Tibial artery (tissue), 4 donors: Measurements from ENCODE around the gene DR1.
A peak's percentile ranks its signal among the peaks of the same experiment; 100 is the strongest.

ENCODE experiments used
- DNase-seq, 2 donors: peaks; one replicate each; pipeline ENCODE4 v3.0.0-alpha.2; 2019
- H3K27ac ChIP-seq, 2 donors: fragments of 200-600 bp; sonication (generic) in 1 of 2; 1 replicate in 1 of 2; 2 replicates in 1 of 2; pipeline ENCODE4 v1.5.1; 2018 to 2019; ENCODE audit warnings: mild to moderate bottlenecking in 1 of 2
- H3K27me3 ChIP-seq, 2 donors: fragments of 200-600 bp; sonication (generic) in 1 of 2; one replicate each; pipeline versions ENCODE4 v1.5.1 to v1.6.0; 2016 to 2019
- H3K36me3 ChIP-seq, 3 donors: fragments of 200-600 bp; sonication (generic) in 2 of 3; one replicate each; pipeline ENCODE4 v1.5.1; 2016 to 2019; ENCODE audit warnings: mild to moderate bottlenecking in 2 of 3
- H3K4me1 ChIP-seq, 4 donors: fragments of 200-600 bp; sonication (generic) in 2 of 4; 1 replicate in 3 of 4; 2 replicates in 1 of 4; pipeline ENCODE4 v1.5.1; 2016 to 2019
- H3K4me3 ChIP-seq, 2 donors: fragments of 200-600 bp; sonication (generic) in 1 of 2; 1 replicate in 1 of 2; 2 replicates in 1 of 2; pipeline ENCODE4 v1.5.1; 2018 to 2019; ENCODE audit warnings: mild to moderate bottlenecking in 2 of 2
- H3K9me3 ChIP-seq, 3 donors: fragments of 200-600 bp; sonication (generic) in 1 of 3; one replicate each; pipeline ENCODE4 v1.5.1; 2016 to 2019
- intact Hi-C: fragments of 100-400 bp; cut with DNase I; formaldehyde crosslinking; loops from one replicate; pipeline ENCODE4 v1.15.0; 2023; ENCODE audit warnings: low total_unique reads
- TF ChIP-seq, protein P1 (sequence below), 2 experiments: fragments of 200-600 bp in 1 of 2; fragments of 450-650 bp in 1 of 2; IDR thresholded peaks; one replicate each; pipeline ENCODE4 v1.5.1; 2017 to 2019; ENCODE audit warnings: antibody characterized with exemption in 2 of 2, mild to moderate bottlenecking in 1 of 2, moderate library complexity in 1 of 2

The DR1 gene

DNA sequence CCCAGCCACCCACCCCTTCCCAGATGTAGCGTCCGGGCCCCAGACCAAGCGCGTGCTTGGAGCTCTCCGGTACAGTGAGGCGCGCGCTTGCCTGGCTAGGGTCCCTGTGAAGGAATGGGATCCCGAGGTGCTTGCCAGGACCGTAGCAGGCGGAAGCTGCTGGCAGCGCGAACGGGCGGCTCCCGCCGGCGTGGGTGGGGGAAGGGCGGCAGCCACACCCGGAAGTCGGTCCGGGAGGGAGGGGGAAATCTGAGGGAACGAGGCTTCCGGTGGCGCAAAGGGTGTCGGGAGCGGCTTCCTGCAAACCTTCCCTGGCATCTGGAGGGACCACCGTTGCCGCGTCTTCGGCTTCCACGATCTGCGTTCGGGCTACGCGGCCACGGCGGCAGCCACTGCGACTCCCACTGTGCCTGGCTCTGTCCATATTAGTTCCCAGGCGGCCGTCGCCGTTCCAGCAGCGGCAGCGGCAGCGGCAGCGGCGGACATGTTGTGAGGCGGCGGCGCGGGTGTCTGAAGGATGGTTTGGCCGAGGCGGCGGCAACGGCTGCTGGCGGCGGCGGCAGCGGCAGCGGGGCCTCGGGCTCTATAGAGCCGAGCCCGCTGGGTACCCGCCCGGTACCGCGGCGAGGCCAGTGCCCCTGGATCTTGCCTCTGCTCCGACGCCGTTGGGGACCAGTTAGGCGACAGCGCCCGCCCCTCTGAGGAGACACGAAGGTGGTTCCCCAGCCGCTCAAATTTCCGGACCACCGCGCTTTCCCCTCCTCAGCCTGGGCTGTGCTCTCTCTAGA lies at the start of gene DR1:
Gene DR1 (plus strand): TSS at position 275 of the 788 bp plus-strand sequence. CDS start 739 bp downstream, outside the sequence.
- TF ChIP-seq, protein P1, sequence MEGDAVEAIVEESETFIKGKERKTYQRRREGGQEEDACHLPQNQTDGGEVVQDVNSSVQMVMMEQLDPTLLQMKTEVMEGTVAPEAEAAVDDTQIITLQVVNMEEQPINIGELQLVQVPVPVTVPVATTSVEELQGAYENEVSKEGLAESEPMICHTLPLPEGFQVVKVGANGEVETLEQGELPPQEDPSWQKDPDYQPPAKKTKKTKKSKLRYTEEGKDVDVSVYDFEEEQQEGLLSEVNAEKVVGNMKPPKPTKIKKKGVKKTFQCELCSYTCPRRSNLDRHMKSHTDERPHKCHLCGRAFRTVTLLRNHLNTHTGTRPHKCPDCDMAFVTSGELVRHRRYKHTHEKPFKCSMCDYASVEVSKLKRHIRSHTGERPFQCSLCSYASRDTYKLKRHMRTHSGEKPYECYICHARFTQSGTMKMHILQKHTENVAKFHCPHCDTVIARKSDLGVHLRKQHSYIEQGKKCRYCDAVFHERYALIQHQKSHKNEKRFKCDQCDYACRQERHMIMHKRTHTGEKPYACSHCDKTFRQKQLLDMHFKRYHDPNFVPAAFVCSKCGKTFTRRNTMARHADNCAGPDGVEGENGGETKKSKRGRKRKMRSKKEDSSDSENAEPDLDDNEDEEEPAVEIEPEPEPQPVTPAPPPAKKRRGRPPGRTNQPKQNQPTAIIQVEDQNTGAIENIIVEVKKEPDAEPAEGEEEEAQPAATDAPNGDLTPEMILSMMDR (IDR thresholded peaks at IDR 0.05): no peak
- Histone ChIP-seq H3K27me3 (no peaks in the 10 kb centered on the region), H3K27ac (peak within 1 kb of the TSS; percentile 91 to 97), H3K4me1 (peaks cover 0 to 31% (median 13%) of the 10 kb centered on the region in 4 donors), H3K36me3 (no peaks in the 10 kb centered on the region), H3K4me3 (peak within 1 kb of the TSS; percentile 81 to 98), H3K9me3 (no peaks in the 10 kb centered on the region)
- DNase-seq: peak; percentile 89 to 96
- intact Hi-C loops: no loop called here

DNA sequence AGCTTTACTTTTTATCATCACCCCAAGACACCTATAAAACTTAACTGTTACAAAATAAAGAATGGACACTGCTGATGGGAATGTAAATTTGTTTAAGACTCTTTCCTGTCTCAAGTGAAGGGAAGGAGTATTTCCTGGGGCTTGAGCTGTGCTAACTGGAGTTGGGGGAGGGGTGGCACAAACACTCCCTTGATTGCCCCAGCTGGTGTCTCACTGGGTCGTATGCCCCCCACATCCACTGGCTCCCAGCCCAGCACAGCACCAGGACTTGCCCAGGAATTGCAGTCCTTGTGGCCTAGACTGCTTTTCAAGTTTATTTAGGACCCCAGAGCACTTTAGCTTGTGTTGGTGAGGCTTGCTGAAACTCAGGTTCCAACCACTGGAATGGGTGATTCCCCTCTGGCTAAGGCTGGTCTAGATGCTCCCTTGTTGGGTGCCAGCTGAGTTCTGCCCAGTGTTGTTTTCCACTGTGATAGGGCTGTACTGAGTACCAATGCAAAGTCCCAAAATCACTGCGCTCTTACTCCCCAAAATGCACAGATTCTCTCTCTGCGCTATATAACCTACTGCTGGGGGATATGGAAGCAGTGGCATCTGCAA lies 49.1 kb upstream of the DR1 start:
- TF ChIP-seq, protein P1 (IDR thresholded peaks at IDR 0.05): no peak
- DNase-seq: no peak
- no peaks in the 10 kb centered on the region for H3K9me3 ChIP-seq
- peaks cover 0 to 6% (median 0%) of the 10 kb centered on the region in 3 donors for H3K36me3 ChIP-seq
- intact Hi-C loops: no loop called here
- H3K4me1 ChIP-seq: no peaks in the 10 kb centered on the region
- no peak overlapping the region for H3K4me3 ChIP-seq
- H3K27me3 ChIP-seq: no peaks in the 10 kb centered on the region
- H3K27ac ChIP-seq: no peak overlapping the region

DNA sequence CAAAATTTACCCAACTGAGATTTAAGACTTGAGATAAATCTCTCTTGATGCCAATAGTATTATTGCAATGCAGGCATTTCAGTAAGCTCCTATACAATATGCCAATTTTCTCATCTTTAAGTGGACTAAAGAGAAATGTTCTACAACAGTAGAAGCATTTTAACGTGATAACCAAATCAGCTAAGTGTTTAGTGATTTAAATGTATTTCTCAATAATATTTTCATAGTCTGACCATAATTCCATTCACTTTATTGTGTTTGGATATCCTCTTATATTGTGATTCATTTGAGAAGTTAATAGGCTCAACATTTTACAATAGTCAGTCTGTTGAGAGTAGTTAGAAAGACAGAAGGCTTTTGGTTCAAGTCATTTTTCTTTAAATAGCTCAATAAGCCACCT lies 44.6 kb upstream of the DR1 start:
- H3K27ac ChIP-seq: no peak overlapping the region
- TF ChIP-seq, protein P1 (IDR thresholded peaks at IDR 0.05): no peak
- H3K4me3 ChIP-seq: no peak overlapping the region
- no peaks in the 10 kb centered on the region for H3K4me1 ChIP-seq
- H3K36me3 ChIP-seq: peaks cover 0 to 6% (median 0%) of the 10 kb centered on the region in 3 donors
- no peak for DNase-seq
- no peaks in the 10 kb centered on the region for H3K27me3 ChIP-seq
- intact Hi-C loops: no loop called here
- no peaks in the 10 kb centered on the region for H3K9me3 ChIP-seq

DNA sequence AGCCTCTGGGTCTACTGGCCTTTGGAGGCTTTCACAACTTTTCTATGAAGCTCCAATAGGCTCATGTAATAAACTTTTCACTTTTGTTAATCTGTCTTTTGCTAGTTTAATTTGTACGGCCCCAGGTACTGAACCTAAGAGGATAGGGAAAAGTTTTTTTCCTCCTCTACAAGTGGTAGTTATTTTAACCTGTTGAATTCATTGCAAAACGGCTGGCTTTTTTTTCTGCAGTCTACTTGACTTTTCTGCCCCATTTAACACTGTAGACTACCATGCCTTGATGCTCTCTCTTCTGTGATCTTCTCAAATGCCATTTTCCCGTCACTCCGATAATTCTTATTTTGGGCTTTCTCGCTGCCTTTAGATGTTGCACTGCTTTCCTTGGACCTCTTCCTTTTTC lies 43.6 kb upstream of the DR1 start:
- no peaks in the 10 kb centered on the region for H3K9me3 ChIP-seq
- no peak overlapping the region for H3K4me3 ChIP-seq
- TF ChIP-seq, protein P1 (IDR thresholded peaks at IDR 0.05): no peak
- H3K27me3 ChIP-seq: no peaks in the 10 kb centered on the region
- DNase-seq: no peak
- no peak overlapping the region for H3K27ac ChIP-seq
- intact Hi-C loops: no loop called here
- H3K36me3 ChIP-seq: peaks cover 0 to 6% (median 0%) of the 10 kb centered on the region in 3 donors
- H3K4me1 ChIP-seq: no peaks in the 10 kb centered on the region

DNA sequence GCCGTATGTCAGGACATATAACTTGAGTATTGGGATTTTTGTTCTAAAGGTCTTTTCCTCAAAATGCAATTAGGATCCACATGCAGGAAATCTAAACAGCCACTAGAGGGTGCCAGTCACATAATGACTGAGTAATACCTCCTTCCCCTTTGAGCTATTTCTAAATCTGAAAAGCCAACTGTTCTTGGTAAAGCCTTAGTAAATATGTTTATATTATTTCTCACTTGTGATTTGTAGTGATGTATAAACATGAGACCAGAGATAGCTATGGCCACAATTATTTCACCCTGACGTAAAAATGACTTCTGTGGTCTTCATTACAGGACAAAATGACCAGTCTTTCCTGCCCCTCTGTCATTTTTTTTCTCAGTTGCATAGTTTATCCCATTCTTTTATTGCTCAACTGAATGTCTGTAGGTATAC lies 41.0 kb upstream of the DR1 start:
- Histone ChIP-seq H3K36me3 (peaks cover 0 to 7% (median 0%) of the 10 kb centered on the region in 3 donors), H3K4me1 (no peaks in the 10 kb centered on the region), H3K9me3 (no peaks in the 10 kb centered on the region), H3K27ac (no peak overlapping the region), H3K27me3 (no peaks in the 10 kb centered on the region), H3K4me3 (no peak overlapping the region)
- TF ChIP-seq, protein P1 (IDR thresholded peaks at IDR 0.05): peak; percentile 73 to 75
- intact Hi-C loops: no loop called here
- DNase-seq: peak in 1 of 2 donors; percentile 33
